ENCODE measurements around the gene SNTA1. TPM values are rescaled to one million over a fixed set of nuclear protein-coding genes. Genes with fewer than 3 reads are reported as not detected.

SNTA1 gene
- total RNA-seq, 1 donor from 2014 or later, result 28.9 TPM

DNA sequence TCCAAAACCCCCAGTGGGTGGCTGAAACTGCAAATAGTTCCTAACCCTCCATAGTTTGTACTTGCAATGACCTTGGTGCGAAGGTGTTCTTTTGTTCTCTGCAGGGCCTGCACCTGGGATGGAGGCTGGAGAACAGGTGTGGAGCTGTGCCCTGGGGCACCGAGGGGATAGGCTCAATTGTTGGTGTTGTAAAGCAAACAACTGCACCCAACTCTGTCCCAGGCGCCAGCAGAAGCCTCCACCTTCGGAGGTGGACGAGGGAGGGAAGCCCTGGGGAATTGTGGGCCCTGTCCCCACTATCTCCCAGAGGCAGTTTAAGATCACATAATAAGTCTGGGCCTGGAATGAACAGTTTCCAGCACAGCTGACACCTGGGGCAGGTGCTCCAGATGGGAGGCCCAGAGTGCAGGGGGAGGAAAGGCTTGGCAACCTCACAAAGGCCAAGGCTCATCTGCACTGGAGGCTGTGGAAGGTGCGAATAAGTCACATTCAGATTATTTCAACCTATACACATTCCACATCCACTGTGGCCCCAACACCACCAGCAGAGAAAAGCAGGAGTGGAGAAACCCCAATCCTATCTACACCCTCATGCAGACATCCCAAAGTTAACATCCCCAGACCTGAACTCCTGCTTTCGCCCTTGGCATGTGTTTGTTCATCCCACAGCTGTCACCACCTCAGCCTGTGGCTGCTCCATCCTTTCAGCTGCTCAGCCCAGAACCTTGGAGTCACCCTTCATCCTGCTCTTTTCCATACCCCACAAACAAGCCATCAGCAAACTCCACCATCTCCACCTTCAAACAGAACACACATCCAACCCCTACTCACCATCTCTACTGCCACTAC is 34.0 kb upstream of the SNTA1 start:
- no peaks in the 10 kb centered on the region for H3K9me3 Mint-ChIP-seq (ENCODE audit: unreplicated experiment)
- TF ChIP-seq, protein P1, sequence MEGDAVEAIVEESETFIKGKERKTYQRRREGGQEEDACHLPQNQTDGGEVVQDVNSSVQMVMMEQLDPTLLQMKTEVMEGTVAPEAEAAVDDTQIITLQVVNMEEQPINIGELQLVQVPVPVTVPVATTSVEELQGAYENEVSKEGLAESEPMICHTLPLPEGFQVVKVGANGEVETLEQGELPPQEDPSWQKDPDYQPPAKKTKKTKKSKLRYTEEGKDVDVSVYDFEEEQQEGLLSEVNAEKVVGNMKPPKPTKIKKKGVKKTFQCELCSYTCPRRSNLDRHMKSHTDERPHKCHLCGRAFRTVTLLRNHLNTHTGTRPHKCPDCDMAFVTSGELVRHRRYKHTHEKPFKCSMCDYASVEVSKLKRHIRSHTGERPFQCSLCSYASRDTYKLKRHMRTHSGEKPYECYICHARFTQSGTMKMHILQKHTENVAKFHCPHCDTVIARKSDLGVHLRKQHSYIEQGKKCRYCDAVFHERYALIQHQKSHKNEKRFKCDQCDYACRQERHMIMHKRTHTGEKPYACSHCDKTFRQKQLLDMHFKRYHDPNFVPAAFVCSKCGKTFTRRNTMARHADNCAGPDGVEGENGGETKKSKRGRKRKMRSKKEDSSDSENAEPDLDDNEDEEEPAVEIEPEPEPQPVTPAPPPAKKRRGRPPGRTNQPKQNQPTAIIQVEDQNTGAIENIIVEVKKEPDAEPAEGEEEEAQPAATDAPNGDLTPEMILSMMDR (IDR thresholded peaks at IDR 0.05), result no peak
- H3K27me3 Mint-ChIP-seq (ENCODE audit: unreplicated experiment), result peaks cover 16% of the 10 kb centered on the region
- no peak overlapping the region for H3K4me3 Mint-ChIP-seq (ENCODE audit: unreplicated experiment)
- H3K4me1 Mint-ChIP-seq (ENCODE audit: unreplicated experiment), result no peaks in the 10 kb centered on the region
- no peak overlapping the region for H3K27ac Mint-ChIP-seq (ENCODE audit: unreplicated experiment)
- no peaks in the 10 kb centered on the region for H3K36me3 Mint-ChIP-seq (ENCODE audit: unreplicated experiment)
- no peak for DNase-seq (ENCODE audit: extremely low spot score, unreplicated experiment)

DNA sequence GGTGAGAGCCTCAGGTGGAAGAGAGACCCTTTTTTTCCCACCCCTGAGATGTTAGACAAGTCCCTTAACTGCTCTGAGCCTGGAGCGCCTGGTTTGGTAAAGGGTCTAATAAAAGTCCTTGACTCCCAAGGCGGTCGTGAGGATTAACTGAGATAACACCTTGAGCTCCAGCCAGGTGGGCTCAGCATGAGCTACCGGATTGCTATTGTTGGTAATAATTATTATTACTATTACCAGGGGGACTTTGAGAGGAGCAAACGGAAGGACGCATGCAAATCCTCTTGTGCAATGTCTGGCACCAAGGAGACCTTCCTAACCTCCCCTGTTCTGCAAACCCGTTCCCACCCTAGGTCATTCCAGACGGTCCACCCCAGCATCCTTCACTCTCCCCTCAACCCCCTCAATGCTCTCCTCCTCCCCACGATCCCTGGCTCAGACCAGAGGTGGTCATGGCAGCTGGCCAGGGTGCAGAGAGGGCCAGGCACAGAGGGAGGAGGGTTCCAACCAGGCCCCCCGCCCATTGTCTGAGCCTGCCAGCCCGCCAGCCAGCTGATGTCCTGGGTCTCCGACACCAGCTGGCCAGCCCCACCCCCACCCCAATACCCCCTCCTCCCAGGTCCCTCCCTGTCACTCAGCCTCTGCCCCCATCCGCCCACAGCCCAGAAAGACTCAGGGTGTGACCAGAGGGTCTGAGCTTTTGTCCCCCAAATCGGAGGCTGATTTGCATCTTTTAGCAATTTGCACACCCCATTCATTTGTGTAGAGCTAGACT is 32.0 kb upstream of the SNTA1 start:
- no peak for DNase-seq (ENCODE audit: extremely low spot score, unreplicated experiment)
- Mint-ChIP-seq H3K4me1 (ENCODE audit: unreplicated experiment) (no peaks in the 10 kb centered on the region), H3K4me3 (ENCODE audit: unreplicated experiment) (no peak overlapping the region), H3K27ac (ENCODE audit: unreplicated experiment) (no peak overlapping the region), H3K27me3 (ENCODE audit: unreplicated experiment) (peaks cover 16% of the 10 kb centered on the region), H3K9me3 (ENCODE audit: unreplicated experiment) (no peaks in the 10 kb centered on the region), H3K36me3 (ENCODE audit: unreplicated experiment) (no peaks in the 10 kb centered on the region)
- TF ChIP-seq, protein P1 (IDR thresholded peaks at IDR 0.05), result no peak

DNA sequence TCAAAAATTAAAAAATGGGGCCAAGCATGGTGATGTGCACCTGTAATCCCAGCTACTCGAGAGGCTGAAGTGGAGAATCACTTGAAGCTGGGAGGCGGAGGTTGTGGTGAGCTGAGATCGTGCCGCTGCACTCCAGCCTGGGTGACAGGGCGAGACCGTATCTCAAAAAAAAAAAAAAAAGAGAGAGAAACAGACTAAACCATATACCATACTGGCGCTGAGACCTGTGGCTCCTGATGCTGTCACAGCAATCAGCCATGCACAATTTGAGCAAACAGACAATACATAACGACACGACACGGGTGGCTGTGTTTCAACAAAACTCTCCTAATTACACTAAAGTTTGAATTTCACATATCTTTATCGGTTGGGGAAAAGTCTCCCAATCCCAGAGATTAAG is 31.4 kb upstream of the SNTA1 start:
- H3K27ac Mint-ChIP-seq (ENCODE audit: unreplicated experiment), result no peak overlapping the region
- peaks cover 16% of the 10 kb centered on the region for H3K27me3 Mint-ChIP-seq (ENCODE audit: unreplicated experiment)
- H3K36me3 Mint-ChIP-seq (ENCODE audit: unreplicated experiment), result no peaks in the 10 kb centered on the region
- H3K4me1 Mint-ChIP-seq (ENCODE audit: unreplicated experiment), result no peaks in the 10 kb centered on the region
- H3K9me3 Mint-ChIP-seq (ENCODE audit: unreplicated experiment), result no peaks in the 10 kb centered on the region
- H3K4me3 Mint-ChIP-seq (ENCODE audit: unreplicated experiment), result no peak overlapping the region
- DNase-seq (ENCODE audit: extremely low spot score, unreplicated experiment), result no peak
- TF ChIP-seq, protein P1 (IDR thresholded peaks at IDR 0.05), result no peak

DNA sequence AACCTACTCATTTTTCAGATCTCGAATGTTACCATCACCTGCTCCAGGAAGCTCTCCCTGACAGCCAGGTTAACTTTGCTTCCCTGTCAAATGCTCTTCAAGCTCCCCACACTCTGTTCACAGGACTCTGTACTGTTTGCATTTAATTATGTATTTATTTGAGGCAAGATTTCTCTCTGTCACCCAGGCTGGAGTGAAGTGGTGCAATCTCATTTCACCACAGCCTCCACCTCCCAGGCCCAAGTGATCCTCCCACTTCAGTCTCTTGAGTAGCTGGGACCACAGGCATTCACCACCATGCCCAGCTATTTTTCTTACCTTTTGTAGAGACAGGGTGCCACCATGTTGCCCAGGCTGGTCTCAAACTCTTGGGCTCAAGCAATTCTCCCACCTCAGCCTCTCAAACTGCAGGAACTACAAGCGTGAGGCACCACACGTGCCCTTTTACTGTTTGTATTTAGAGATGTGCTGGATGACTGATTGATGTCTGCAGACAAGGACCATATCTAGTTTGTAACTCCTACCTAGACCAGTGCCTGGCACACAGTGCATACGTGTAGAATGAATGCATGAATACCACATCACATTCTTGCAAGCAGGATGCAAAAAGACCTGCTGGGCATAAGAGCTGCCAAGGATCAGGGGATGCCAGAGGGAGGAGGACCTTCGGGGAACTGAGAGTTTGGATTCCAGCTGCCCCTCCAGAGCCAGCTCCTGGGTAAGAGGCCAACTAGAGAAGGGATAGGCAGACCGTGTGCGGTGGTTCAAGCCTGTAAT is 30.7 kb upstream of the SNTA1 start:
- Mint-ChIP-seq H3K27ac (ENCODE audit: unreplicated experiment) (no peak overlapping the region), H3K4me1 (ENCODE audit: unreplicated experiment) (no peaks in the 10 kb centered on the region)
- TF ChIP-seq, protein P1 (IDR thresholded peaks at IDR 0.05), result no peak

More for the DNA sequence above, 30.7 kb upstream of the SNTA1 start:
- no peaks in the 10 kb centered on the region for H3K9me3 Mint-ChIP-seq (ENCODE audit: unreplicated experiment)
- peaks cover 16% of the 10 kb centered on the region for H3K27me3 Mint-ChIP-seq (ENCODE audit: unreplicated experiment)
- H3K36me3 Mint-ChIP-seq (ENCODE audit: unreplicated experiment), result no peaks in the 10 kb centered on the region
- H3K4me3 Mint-ChIP-seq (ENCODE audit: unreplicated experiment), result no peak overlapping the region
- no peak for DNase-seq (ENCODE audit: extremely low spot score, unreplicated experiment)
